HCT116 (cell line): ENCODE results near the gene AKR7A2.

Source experiments
- EZH2 ChIP-seq: fragments of 200-600 bp; sonication (generic); IDR thresholded peaks from 2 replicates; pipeline ENCODE4 v1.6.1; 2017; ENCODE audit warnings: antibody characterized with exemption, mixed run types
- POLR2A ChIP-seq: IDR thresholded peaks from 2 replicates; pipeline ENCODE4 v1.7.0; 2011; ENCODE audit warnings: borderline replicate concordance; ENCODE audit not compliant: insufficient read depth, insufficient read length; ENCODE audit errors: extremely low read depth
- SP1 ChIP-seq: IDR thresholded peaks from 2 replicates; pipeline ENCODE4 v1.6.1; 2012; ENCODE audit warnings: low read depth
- YY1 ChIP-seq: IDR thresholded peaks from 2 replicates; pipeline ENCODE4 v1.6.1; 2011; ENCODE audit warnings: low read length, low read depth, moderate library complexity, mild to moderate bottlenecking; ENCODE audit not compliant: insufficient replicate concordance; ENCODE audit errors: extremely low read depth
- TF ChIP-seq, protein P1 (sequence below), 3 experiments: fragments of 200-600 bp in 1 of 3; sonication (generic) in 1 of 3; IDR thresholded peaks in 2 of 3; conservative IDR thresholded peaks in 1 of 3; 2 replicates each; pipeline ENCODE4 v1.5.1; 2012 to 2017; ENCODE audit warnings: low read depth in 2 of 3, low read length in 2 of 3, antibody characterized with exemption in 1 of 3, borderline replicate concordance in 1 of 3, control low read depth in 1 of 3, mild to moderate bottlenecking in 1 of 3, mixed read lengths in 1 of 3, mixed run types in 1 of 3, moderate library complexity in 1 of 3; ENCODE audit not compliant: insufficient read depth in 1 of 3

DNA sequence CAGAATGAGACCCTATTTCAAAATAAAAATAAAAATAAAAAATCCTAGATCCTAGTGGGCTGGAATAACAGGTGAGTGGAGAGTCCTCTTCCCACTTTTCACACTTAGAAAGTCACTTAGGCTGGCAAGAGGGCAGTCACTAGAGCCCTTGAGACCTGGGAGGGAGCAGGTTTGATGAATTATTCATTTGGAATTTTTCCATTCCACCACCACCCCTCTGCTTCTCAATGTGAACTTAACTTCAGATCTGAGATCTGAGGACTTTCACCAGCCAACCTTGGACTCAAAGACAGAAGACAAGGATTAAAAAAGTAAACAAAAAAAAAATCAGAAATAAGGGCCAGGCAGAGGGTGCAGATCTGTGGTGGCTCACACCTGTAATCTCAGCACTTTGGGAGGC lies 39.9 kb downstream of the AKR7A2 start:
- TF ChIP-seq, protein P1, sequence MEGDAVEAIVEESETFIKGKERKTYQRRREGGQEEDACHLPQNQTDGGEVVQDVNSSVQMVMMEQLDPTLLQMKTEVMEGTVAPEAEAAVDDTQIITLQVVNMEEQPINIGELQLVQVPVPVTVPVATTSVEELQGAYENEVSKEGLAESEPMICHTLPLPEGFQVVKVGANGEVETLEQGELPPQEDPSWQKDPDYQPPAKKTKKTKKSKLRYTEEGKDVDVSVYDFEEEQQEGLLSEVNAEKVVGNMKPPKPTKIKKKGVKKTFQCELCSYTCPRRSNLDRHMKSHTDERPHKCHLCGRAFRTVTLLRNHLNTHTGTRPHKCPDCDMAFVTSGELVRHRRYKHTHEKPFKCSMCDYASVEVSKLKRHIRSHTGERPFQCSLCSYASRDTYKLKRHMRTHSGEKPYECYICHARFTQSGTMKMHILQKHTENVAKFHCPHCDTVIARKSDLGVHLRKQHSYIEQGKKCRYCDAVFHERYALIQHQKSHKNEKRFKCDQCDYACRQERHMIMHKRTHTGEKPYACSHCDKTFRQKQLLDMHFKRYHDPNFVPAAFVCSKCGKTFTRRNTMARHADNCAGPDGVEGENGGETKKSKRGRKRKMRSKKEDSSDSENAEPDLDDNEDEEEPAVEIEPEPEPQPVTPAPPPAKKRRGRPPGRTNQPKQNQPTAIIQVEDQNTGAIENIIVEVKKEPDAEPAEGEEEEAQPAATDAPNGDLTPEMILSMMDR (IDR thresholded peaks at IDR 0.05 in 2 of 3, conservative IDR thresholded peaks at IDR 0.05 in 1 of 3; ENCODE audit: borderline replicate concordance in 1 of 3, insufficient read depth in 1 of 3, low read depth in 2 of 3, low read length in 2 of 3), result no peak
- TF ChIP-seq POLR2A (no peak), YY1 (no peak), SP1 (no peak), EZH2 (no peak)
